Measurements from ENCODE around the gene CASP9.

Gene CASP9

DNA sequence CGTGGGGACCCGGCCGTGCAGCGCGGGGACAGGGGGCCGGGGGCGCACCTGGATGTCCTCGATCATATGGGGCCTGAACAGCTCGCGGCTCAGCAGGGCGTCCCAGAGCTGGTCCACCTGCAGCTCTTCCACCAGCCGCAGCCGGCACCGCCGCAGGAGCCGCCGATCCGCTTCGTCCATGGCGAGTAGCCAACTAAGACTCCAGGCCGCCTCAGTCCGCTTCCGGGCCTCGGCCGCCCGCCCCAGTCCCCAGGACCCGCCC, at the start of gene CASP9:
CASP9 (minus strand) TSS at position 195 of the 262 bp plus-strand sequence; CDS start at position 180, 15 bp downstream.
- no peak for DNase-seq

DNA sequence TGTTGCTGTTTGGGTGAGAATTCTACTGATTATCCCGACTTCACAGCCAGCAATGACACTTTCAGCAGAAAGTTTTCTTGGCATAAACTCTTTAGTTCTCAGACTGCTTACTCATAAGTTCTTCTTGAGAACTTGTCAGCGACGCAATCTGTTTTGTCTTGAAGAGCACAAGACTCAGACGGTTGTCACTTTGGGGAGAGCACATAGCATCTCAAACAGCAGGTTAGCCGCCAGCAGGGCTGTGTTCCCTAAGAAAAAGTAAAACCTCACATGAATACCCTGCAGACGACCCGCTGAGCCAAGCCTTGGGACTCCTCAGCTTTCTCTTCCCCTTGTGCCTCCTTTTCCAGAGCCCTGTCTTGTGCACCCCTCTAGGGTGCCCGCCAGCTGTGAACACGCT, 49.5 kb upstream of the CASP9 start:
- DNase-seq = no peak

DNA sequence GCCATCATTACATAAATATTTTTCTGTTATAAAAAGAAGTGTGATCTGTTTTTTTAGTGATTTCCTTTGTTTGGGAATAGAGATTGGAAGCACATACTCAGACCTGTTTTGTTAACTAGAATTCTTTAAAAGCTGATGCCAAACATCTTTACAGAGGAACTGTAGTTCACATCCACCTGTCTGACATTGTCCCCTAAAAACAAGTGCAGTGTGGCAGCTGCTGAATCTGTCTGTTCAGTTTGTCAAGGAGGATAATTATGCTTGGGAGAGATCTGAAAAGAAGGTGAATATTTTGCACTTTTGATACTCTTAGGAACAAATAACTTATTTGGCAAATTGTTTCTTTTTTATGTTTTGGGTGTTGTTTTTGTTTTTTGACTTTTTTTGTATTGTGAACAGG, 47.3 kb upstream of the CASP9 start:
- no peak for DNase-seq

DNA sequence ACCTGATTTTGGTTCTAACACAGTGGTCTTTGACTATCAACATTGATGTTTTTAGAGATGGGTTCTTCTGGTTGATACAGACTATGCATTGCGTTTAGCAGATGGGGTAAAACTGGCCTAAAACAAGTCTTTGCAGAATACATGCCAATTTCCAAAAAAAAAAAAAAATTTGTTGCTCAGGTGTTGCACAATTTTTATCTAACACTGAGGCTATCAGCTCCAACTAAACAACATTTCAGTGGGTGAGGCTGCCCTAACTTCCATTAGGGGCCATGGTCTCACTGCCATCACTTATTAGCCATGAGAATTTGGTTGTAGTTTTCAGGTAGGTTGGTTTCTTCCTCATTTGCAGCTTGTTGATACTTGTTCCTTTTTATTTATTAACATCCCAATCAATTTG, 46.8 kb upstream of the CASP9 start:
- no peak for DNase-seq

DNA sequence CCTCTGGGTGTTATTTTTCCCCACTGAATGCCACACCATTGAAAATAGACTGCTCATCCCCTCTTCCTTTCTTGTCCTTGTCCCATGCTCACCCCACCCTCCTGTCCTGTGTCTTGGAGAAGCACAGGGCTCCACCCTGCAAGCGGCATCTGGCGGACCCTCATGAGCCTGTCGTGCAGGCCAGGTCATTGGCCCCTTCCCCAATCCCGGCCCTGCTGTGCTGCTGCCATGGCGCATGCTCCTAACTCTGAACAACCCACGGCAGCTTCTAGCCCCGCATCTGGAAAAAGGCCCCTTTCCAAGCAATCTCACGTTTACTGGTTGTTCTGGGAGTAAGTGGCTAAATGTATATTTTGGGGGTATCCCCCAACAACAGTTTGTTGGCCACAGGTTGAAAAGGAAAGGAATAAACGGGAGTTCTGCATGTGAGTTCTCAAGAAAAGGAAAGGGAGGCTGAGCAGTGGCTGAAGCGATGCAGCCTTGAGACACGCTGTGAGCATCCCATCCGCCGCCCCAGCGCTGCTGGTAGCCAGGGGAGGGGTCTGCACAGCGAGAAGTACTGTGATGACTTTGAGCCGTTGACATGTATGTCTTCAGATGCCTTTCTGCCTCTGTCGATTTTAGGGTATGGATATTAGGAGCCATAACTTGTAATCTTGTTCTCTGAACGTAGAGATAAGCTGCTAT, 44.5 kb upstream of the CASP9 start:
- DNase-seq = no peak

DNA sequence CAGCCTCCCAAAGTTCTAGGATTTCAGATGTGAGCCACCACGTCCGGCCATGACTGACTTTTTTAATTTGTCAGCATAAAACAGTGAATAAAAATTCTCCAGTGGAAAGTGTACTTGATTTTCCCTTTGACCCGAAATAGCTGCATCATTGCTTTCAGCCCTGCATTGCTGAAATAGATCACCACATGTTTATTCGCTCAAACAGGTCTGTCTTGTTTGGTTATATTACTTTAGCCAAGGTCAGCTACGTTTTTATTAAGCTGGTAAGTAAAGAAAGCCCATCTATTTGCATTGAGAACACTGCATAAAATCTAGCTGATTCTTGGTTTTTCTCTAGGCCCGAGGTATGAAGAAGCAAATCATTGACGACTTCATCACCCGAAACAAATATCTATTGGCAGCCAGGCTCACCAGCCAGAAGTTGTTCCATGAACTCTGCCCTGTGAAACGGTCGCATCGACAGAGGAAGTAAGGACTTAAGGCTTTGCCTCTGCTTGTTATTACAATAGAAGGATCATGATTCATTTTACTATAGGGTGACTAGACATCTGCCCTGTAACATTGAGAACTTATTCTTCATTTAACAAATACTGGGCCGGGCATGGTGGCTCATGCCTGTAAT, 35.3 kb upstream of the CASP9 start:
- DNase-seq = no peak

DNA sequence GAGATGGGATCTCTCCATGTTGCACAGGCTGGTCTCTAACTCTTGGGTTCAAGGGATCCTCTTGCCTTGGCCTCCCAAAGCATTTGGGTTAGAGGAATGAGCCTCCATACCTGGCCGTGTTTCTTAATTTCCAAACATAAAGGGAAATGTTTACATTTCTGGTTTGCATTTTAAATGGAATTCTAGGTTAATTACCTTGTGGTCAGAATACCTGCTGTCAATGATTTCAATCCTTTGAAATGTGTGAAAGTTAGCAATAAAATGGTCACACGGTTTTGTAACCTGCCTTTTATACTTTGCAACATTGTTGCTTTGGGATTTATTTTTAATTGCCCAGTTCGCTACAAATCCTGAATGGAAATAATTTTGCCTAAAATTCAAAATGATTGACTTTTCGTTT, 34.5 kb upstream of the CASP9 start:
- no peak for DNase-seq

DNA sequence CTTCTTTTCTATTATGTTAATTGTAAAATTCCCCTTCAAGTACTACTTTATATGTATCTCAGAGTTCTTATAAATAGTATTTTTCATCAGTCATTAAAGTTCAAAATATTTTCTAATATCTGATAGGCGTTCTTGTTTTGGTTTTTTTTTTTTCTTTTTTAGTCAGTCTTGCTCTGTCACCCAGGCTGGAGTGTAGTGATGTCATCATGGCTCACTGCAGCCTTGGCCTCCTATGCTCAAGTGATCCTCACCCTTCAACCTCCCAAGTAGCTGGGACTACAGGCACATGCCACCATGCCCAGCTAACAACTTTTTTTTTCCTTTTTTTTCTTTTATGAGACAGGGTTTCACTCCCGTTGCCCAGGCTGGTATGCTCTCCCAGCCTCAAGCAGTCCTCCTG, 33.6 kb upstream of the CASP9 start:
- DNase-seq = no peak

DNA sequence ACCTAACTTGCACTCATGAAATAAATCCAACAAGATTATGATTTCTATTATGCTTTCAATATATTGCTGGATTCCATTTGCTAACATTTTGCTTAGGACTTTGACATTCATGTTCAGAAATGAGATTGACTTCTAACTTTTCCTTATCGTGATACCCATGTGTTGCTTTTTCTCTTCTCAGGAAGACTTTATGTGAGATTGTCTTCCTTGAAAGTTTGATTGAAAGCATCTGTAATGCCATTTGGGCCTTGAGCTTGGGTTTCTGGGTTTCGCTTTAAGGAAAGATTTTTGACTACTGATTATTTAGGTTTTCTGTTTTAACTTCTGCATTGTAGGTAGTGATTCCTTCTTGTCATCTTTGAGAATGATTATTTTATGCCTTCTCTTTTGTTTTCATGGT, 33.0 kb upstream of the CASP9 start:
- DNase-seq = no peak

DNA sequence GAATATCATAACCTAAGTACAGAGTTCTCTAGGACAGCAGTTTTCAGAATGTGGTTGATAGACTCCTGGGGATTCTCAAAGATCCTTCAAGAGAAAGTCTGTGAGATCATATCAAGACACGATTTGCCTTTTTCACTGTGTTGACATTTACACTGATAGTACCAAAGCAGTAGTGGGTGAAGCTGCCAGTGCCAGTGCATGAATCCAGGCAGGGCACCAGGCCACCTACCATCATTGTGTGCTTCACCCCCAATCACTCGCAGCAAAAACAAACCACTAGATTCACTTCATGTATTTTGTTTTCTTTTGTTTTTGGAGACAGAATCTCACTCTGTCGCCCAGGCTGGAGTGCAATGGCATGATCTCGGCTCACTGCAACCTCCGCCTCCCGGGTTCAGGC, 26.6 kb upstream of the CASP9 start:
- no peak for DNase-seq

DNA sequence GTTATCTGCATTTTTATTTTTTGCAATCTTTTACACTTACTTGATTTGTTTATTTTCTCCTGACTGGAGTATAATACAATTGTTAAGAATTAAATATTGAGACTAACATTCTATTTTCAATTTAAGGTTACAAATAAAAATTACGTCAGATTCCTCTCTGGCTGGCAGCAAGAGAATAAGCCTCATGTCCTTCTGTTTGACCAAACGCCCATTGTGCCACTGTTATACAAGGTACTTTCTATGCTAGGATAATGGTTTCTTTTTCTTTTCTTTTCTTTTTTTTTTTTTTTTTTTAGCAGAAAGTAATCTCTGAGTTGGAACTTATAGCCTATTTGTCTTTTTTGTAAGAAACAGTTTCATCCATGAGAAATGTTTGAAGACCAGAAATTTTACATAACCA, 22.6 kb upstream of the CASP9 start:
- no peak for DNase-seq

DNA sequence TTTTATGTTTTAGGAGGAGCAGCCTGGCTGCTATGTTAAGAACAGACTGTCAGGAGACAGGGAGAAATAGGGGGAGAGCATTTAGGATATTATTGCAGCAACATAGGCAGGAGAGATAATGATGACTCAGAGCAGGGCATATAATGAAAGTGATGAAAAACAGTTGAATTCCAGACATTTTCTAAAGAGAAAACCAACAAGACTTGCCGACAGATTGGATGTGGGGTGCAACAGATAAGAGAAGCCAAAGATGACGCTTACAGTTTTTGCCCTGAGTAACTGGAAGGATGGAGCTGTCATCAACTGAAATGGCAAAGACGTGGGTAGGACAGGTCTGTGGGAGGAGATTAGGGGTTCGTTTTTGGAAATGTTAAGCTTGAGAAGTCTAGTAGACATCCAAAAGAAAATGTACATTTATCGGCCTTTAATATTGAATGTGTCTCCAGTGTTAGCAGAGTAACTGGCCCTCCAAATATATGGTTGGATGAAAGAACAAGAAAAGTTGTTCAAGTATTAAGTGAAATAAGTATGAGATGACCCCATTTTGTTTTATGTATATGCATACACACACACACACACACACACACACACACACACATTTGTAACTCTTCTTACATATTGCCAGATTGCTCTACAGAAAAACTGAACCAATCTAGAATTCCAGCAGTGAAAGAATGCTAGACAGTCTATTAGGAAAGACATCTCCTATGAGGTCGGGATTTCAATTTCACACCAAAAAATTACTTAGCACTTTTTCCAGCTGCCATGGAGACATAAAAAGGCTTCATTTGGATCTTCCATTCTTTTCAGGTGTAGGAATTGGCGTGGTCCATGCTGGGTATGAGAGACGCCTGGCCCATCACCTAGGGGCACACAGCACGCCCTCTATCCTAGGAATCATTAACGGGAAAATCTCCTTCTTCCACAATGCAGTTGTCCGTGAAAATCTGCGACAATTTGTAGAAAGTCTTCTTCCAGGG, 19.9 kb upstream of the CASP9 start:
- no peak for DNase-seq

DNA sequence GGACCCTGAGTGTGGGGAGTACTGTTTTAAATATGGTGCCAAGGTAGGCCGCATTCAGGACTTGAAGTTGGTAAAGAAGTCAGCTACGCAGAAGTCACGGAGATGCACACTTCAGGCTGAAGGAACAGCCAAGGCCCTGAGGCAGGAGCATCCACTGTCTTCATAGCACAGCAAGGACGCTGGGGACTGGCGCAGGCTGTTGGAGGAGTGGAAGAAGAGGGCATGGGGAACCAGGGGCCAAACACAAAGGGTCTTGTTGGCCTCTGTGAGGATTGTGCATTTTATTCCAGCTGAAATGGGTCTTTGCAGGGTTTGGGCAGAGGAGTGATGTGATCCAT, 19.2 kb upstream of the CASP9 start:
- DNase-seq = no peak

DNA sequence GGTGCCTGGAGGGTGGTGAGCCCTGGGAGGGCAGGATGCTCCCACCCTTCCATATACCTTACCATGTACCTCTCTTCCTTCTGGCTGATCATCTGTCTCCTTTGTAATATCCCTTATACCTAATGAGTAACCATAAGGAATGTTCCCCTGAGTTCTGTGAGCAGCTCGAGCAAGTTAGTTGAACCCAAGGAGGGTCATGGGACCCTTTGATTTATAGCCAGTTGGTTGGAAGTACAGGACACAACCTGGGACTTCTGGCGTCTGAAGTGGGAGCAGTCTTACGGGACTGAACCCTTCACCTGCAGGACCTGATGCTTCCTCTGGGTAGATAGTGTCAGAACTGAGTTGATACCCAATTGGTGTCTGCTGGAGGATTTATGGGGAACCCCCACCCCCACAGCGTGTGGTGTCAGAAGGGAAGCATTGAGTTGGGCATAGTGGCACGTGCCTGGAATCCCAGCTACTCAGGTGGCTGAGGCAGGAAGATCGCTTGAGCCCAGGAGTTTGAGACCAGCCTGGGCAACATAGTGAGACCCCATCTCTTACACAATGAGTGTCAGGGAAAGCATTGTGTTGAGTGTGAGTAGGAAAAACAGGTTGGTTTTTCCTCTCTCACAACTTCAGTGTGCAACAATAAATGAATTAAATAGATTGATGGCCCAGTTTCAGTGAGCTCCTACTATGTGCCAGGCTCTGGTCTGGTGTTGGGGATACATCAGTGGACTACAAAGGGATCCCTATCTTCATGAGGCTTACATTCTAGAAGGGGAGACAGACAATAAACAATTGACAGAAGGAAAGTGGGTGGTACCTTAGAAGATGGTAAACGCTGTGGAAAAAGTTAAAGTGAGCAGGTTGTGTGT, 18.6 kb upstream of the CASP9 start:
- no peak for DNase-seq

DNA sequence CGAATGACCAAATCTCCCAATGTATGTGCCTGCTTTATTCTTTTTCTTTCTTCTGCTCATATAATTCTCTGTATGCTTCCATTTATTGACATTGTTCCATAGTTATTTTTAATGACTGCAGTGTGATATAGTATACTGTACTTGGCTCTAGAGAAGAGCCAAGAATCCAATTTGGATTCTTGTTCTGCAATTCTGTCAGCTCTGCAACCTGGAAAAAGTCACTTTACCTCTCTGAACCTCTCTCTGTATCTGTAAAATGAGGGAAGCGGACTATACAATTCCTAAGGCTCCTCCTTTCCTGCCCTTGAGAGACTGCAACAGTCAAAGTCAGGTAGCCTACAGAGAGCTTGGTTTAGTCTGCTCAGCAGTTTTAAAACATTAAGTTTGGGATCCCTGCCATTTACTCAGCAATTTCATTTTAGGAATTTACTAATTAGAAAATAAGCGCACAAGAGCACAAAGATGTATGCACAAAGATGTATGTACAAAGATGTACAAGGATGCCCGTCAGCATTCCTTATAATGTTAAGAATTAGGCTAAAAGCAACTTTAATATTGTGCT, 17.3 kb upstream of the CASP9 start:
- DNase-seq = no peak

DNA sequence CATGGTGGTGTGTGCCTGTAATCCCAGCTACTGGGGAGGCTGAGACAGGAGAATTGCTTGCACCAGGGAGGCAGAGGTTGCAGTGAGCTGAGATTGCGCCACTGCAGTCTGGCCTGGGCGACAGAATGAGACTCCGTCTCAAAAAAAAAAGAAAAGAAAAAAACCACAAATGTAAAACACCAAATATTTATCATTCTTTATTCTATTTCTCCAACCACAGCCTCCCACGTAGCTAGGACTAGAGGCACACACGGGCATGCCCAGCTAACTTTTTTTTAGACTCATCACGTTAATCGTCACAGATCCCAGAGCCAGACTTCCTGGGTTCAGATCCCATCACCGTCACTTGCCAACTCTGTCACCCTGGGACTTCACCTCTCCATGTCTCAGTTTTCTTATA, 16.2 kb upstream of the CASP9 start:
- DNase-seq = no peak

DNA sequence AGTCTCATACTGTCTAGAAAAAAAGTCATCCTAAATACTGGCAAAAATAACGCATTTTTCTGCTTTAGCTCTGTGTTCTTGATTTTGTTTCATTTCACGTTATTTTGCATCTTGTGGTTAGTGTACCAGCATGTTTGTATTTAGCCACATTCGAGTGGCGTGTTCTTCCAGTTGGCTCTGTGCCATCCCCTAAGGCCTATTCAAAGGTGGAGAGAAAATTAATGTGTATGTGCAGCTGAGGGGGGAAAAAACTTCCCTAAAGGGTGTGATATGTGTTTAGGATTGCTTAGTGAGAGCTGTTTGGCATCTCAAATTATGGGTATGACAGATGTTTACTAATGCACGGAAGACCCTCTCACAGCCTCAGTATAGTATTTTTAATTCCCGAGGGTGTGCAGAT, 14.8 kb upstream of the CASP9 start:
- no peak for DNase-seq

DNA sequence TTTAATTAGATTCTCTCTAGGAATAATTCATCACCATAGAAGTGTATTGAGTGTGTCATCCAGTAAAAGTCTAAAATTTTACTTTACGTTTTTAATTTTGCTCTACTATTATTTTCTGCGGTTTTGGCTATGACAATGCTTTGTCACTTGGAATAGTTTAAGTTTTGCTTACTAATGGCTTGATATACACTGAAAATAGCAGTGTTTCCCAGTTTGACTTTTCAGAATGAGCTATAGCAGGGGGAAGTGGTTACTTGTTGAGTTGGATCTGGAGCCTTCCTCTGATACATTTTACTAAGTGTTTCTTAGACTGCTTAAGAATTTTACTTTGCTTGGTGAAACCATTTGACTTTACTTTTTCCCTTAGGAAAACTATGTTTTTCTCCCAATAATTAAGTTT, 7.7 kb upstream of the CASP9 start:
- DNase-seq = no peak

DNA sequence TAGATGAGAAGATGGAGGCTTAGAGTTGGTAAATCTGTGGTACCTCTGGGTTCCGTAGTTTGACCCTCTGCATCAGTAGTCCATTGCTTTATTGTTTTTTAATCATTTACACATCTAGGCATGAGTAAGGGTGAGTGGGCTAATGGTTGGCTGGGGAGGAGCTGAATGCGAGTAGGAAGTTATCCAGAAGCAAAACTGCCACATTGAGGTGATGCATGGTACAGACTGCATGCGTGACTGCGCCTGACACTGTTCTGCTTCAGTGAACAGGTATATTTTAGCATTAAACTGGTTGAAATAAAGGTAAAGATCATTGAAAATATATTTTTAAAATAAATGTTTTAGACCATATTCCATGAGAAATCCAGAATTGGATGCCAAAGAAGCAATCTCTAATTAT, 7.0 kb upstream of the CASP9 start:
- no peak for DNase-seq

DNA sequence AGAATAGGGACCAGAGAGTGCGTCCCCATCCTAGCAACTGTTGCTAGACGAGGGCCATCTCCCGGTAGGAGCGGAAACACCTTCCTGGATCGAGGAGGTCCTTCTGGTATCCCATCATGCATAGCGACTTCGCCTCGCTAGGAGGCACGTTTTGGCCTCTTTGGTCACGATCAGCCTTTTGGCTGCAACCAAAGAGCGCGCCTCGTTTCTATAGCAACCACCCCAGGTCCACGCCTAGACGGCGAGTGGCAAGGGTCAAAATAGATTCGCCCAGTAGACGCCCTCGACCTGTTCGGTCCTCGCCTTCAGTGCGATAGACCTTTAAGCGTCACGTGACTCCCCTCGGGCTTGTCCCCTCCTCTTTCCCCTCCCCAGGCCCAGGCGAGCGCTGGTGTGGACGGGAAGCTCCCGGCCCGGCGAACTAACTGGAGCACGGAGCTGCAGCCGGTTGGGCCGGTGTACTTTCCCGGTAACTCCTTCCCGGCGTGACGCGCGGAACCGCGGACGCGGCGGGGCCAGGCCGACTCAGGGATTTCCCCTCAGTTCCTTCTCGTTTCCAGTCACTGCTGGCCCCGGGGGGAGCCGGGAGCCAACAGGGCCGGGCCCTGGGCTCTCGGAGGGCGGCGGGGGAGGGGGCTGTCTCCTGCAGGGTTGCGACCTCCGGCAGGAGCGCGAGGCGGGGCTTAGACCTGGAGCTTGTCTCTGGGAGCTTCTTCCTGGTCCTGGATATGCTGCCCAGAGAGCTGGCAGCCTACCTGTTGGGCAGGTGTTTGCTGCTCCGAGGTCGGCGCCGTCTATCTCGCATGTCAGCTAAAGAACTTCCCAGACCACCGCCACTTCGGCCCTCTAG, 2.7 kb upstream of the CASP9 start, which contains the start of gene DNAJC16:
DNAJC16 (plus strand) TSS at position 359 of the 850 bp plus-strand sequence. CDS start 2,258 bp downstream, outside the sequence.
- peak; percentile 99 for DNase-seq

DNA sequence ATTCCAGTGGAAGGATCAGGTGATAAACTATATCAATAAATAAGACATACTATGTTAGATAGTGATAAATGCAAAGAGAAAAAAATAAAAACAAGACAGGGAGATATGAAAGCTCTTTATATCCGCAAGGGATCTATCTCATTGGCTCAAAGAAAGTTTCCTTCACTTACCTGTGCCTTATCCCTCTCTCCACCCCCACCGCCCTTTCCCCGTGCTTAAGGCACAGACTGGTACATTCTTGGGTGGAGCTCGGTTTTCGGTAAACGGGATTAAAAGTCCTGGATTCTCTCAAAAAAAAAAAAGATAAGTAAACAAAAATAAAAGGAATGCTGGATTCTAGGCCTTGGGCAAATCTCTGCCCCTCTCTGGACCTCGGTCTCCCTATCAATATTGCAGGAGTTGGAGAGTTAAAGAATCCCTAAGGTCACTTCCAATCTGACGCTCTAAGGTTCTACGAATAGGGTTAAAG, 2.0 kb upstream of the CASP9 start:
- DNase-seq = no peak

Data from NCI-H1436 treated with DMSO at 0.1 percent for 48 hours (cell line).